Transverse colon (tissue), 4 donors: ENCODE results near the gene TBC1D2B.

Experiments used
- CTCF ChIP-seq, 5 experiments: fragments of 200-600 bp in 3 of 5; fragments of 450-650 bp in 2 of 5; sonication (generic) in 3 of 5; IDR thresholded peaks; 1 replicate in 2 of 5; 2 replicates in 3 of 5; pipeline ENCODE4 v1.5.1; 2016 to 2017; ENCODE audit warnings: antibody characterized with exemption in 5 of 5, inconsistent platforms in 3 of 5, mild to moderate bottlenecking in 2 of 5, moderate library complexity in 1 of 5
- EP300 ChIP-seq: sonication (generic); formaldehyde crosslinking; IDR thresholded peaks from one replicate; pipeline ENCODE4 v1.6.1; 2017; ENCODE audit warnings: antibody characterized with exemption, low read depth
- POLR2A ChIP-seq: fragments of 450-650 bp; IDR thresholded peaks from one replicate; pipeline ENCODE4 v1.6.1; 2016; ENCODE audit warnings: antibody characterized with exemption, mild to moderate bottlenecking, moderate library complexity
- POLR2AphosphoS5 ChIP-seq, 3 donors: sonication (generic); formaldehyde crosslinking; IDR thresholded peaks; one replicate each; pipeline ENCODE4 v1.6.1; 2016; ENCODE audit warnings: antibody characterized with exemption in 3 of 3

DNA sequence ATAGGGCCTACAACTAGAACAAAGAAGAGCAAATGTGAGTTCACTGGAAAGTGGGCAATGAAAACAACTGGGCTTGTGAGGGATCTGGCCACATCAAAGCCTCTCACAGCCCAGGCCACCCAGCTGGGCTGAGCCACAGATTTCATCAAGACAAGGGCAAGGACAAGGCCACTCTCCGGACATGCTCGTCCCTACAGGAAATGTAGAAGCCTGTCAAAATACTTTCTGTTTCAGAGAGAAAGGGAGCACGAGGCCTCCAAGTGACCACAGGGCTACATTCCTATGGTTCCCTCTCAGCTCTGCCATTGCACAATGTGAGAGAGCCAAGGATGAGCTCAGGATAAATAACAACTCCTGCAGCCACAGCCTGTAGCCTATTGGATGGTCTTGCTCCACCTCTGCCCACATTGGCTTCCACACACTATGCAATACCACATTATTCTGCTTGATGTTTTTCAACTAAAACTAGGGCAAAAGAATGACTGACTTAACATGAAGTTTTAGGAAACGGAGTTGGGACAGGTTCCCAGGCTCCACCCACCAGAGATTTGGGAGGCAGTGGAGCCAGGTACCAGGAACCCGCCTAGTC is 12.1 kb downstream of the TBC1D2B start:
- TF ChIP-seq POLR2A (no peak), CTCF (IDR thresholded peaks at IDR 0.05) (no peak), POLR2AphosphoS5 (IDR thresholded peaks at IDR 0.05) (peak; percentile 55 to 78 (median 60)), EP300 (no peak)
